K562 (cell line): Measurements from ENCODE around the gene MARK3. TPM values are rescaled to one million over a fixed set of nuclear protein-coding genes. Genes with fewer than 3 reads are reported as not detected.

Source experiments
- ATAC-seq: fragments of 200-7000 bp; cut with Tn5 transposase; 3 replicates; pipeline ENCODE4 v1.9.1; 2020; ENCODE audit warnings: moderate library complexity
- BruUV-seq: library from RNA; stranded (reverse); fragments of 400-500 nt; replicated peaks from 2 replicates; lab custom pipeline; 2021; lab: Mats Ljungman, UMichigan
- CTCF ChIA-PET: fragments of 300-600 bp; formaldehyde crosslinking; extraction: SDS; loops from one replicate; lab custom pipeline; 2021; ENCODE audit warnings: low intra/inter-chr PET ratio; lab: Yijun Ruan, JAX
- POLR2A ChIA-PET: fragments of 300-600, 350-650 bp; sonication (Branson Sonifier 250); formaldehyde crosslinking; extraction: SDS; loops from one replicate; lab custom pipeline; 2021; ENCODE audit warnings: antibody characterized with exemption, inconsistent platforms; lab: Yijun Ruan, JAX
- DNase-seq, 4 experiments: peaks; one replicate each; pipeline versions ENCODE4 v3.0.0 to v3.0.0-alpha.2; 2011 to 2018; ENCODE audit warnings: low spot score in 3 of 4, mixed read lengths in 3 of 4; ENCODE audit errors: extremely low read depth in 1 of 4
- FAIRE-seq: peaks from 2 replicates; lab custom pipeline; 2011; peaks lifted over from hg19 to GRCh38; lab: Jason Lieb, UNC
- H2AFZ ChIP-seq: 2 replicates; pipeline ENCODE4 v1.6.0; 2011; ENCODE audit warnings: low read depth, low read length, control low read depth, inconsistent platforms
- H3K27ac ChIP-seq: fragments of 200-600 bp; 3 replicates; pipeline ENCODE4 v1.8.0; 2011; ENCODE audit warnings: low read depth, mild to moderate bottlenecking, control low read depth, inconsistent platforms, low read length, moderate library complexity, mixed read lengths; ENCODE audit errors: extremely low read depth
- H3K27me3 ChIP-seq, 2 experiments: fragments of 300-600 bp in 1 of 2; 2 replicates in 1 of 2; 3 replicates in 1 of 2; pipeline versions ENCODE4 v1.6.0 to v1.8.0; 2011; ENCODE audit warnings: inconsistent platforms in 2 of 2, low read length in 2 of 2, mild to moderate bottlenecking in 1 of 2, mixed read lengths in 1 of 2, moderate library complexity in 1 of 2; ENCODE audit not compliant: control insufficient read depth in 2 of 2, insufficient read depth in 2 of 2
- H3K36me3 ChIP-seq: fragments of 300-600 bp; 3 replicates; pipeline ENCODE4 v1.8.0; 2011; ENCODE audit warnings: mild to moderate bottlenecking, low read length, inconsistent platforms; ENCODE audit not compliant: control insufficient read depth, insufficient read depth
- H3K4me1 ChIP-seq, 2 experiments: fragments of 200-600 bp in 1 of 2; replicated peaks in 1 of 2; 2 replicates in 1 of 2; 3 replicates in 1 of 2; pipeline versions ENCODE4 v1.5.1 to v1.8.0; 2011; ENCODE audit warnings: inconsistent platforms in 2 of 2, low read length in 2 of 2, mild to moderate bottlenecking in 1 of 2, mixed read lengths in 1 of 2, moderate library complexity in 1 of 2; ENCODE audit not compliant: control insufficient read depth in 2 of 2, insufficient read depth in 2 of 2
- H3K4me2 ChIP-seq: 2 replicates; pipeline ENCODE4 v1.6.1; 2011; ENCODE audit warnings: low read length, control low read depth, inconsistent platforms, mixed read lengths; ENCODE audit not compliant: insufficient read depth
- H3K4me3 ChIP-seq: fragments of 200-600 bp; sonication (generic), shearing (Covaris generic); 2 replicates; pipeline ENCODE4 v1.5.1; 2016; ENCODE audit warnings: control low read depth, inconsistent platforms
- H3K79me2 ChIP-seq: fragments of 200-600 bp; 3 replicates; pipeline ENCODE4 v1.8.0; 2011; ENCODE audit warnings: low read length, inconsistent platforms; ENCODE audit not compliant: control insufficient read depth, insufficient read depth
- H3K9ac ChIP-seq, 2 experiments: 2 replicates each; pipeline versions ENCODE4 v1.6.0 to v1.6.1; 2011; ENCODE audit warnings: low read depth in 2 of 2, low read length in 2 of 2, control low read depth in 1 of 2, inconsistent platforms in 1 of 2, mild to moderate bottlenecking in 1 of 2, mixed read lengths in 1 of 2; ENCODE audit not compliant: insufficient read depth in 1 of 2
- H3K9me1 ChIP-seq: one replicate; pipeline ENCODE4 v1.6.0; 2011; ENCODE audit warnings: inconsistent platforms, mild to moderate bottlenecking, low read length, moderate library complexity; ENCODE audit not compliant: control insufficient read depth, insufficient read depth
- H3K9me3 ChIP-seq: replicated peaks from 2 replicates; pipeline ENCODE4 v1.5.1; 2011; ENCODE audit warnings: low read depth, low read length, inconsistent platforms; ENCODE audit not compliant: control insufficient read depth, insufficient read depth
- H4K20me1 ChIP-seq: replicated peaks from 2 replicates; pipeline ENCODE4 v1.6.1; 2011; ENCODE audit warnings: low read length, inconsistent platforms, mixed read lengths; ENCODE audit not compliant: control insufficient read depth, insufficient read depth
- ARID2 ChIP-seq: fragments of 450-650 bp; IDR thresholded peaks from 2 replicates; pipeline ENCODE4 v1.6.1; 2017; ENCODE audit warnings: antibody characterized with exemption, mild to moderate bottlenecking
- CBFA2T3 ChIP-seq: fragments of 450-650 bp; IDR thresholded peaks from 2 replicates; pipeline ENCODE4 v1.6.1; 2017
- FIP1L1 ChIP-seq: fragments of 200-400 bp; formaldehyde crosslinking; IDR thresholded peaks from 2 replicates; pipeline ENCODE4 v1.6.1; 2018; ENCODE audit warnings: mild to moderate bottlenecking, low read depth, low read length; ENCODE audit not compliant: poor library complexity, severe bottlenecking
- MAZ ChIP-seq, 2 experiments: fragments of 450-650 bp in 1 of 2; sonication (generic) in 1 of 2; formaldehyde crosslinking; IDR thresholded peaks in 1 of 2; conservative IDR thresholded peaks in 1 of 2; 2 replicates each; pipeline versions ENCODE4 v1.4.0 to v1.5.0; 2020; ENCODE audit warnings: mild to moderate bottlenecking in 1 of 2, missing genetic modification reagents in 1 of 2
- POLR3A ChIP-seq: IDR thresholded peaks from 2 replicates; pipeline ENCODE4 v1.6.1; 2011; ENCODE audit warnings: borderline replicate concordance, mild to moderate bottlenecking, moderate library complexity; ENCODE audit not compliant: insufficient read length, insufficient read depth; ENCODE audit errors: extremely low read depth
- PTTG1 ChIP-seq: fragments of 450-650 bp; IDR thresholded peaks from 2 replicates; pipeline ENCODE4 v1.6.1; 2016; ENCODE audit warnings: low read depth, mild to moderate bottlenecking, missing genetic modification characterization, missing compliant biosample characterization
- TEAD4 ChIP-seq, 2 experiments: sonication (generic) in 1 of 2; formaldehyde crosslinking in 1 of 2; IDR thresholded peaks; 2 replicates each; pipeline versions ENCODE4 v1.6.1 to v1.8.0; 2012 to 2022; ENCODE audit warnings: borderline replicate concordance in 1 of 2, inconsistent platforms in 1 of 2, low read length in 1 of 2, mild to moderate bottlenecking in 1 of 2, missing genetic modification reagents in 1 of 2
- THRAP3 ChIP-seq: fragments of 450-650 bp; IDR thresholded peaks from 2 replicates; pipeline ENCODE4 v1.6.1; 2016; ENCODE audit warnings: mild to moderate bottlenecking, inconsistent platforms, borderline replicate concordance
- USF1 ChIP-seq: sonication (generic); formaldehyde crosslinking; IDR thresholded peaks from 2 replicates; pipeline ENCODE4 v1.9.0; 2022; ENCODE audit warnings: mild to moderate bottlenecking, missing genetic modification reagents
- ZFP1 ChIP-seq: fragments of 450-650 bp; formaldehyde crosslinking; IDR thresholded peaks from 2 replicates; pipeline ENCODE4 v1.4.0; 2020; ENCODE audit warnings: mild to moderate bottlenecking, mixed read lengths
- ZFP36 ChIP-seq: fragments of 150-350 bp; IDR thresholded peaks from 2 replicates; pipeline ENCODE4 v1.6.1; 2018; ENCODE audit warnings: low read length, low read depth; ENCODE audit not compliant: partially characterized antibody
- ZKSCAN3 ChIP-seq: fragments of 250-450 bp; sonication (Bioruptor Pico); IDR thresholded peaks from 2 replicates; pipeline ENCODE4 v1.4.0; 2020
- ZNF384 ChIP-seq: IDR thresholded peaks from 2 replicates; pipeline ENCODE4 v1.6.1; 2012; ENCODE audit warnings: low read depth, low read length, improper control_type of control experiment
- WGBS: fragments of 100-300 bp; shearing (Covaris generic); methylation state at CpG from one replicate; pipeline ENCODE4 v1.1.6; 2016; ENCODE audit warnings: low coverage, mixed read lengths; ENCODE audit not compliant: insufficient coverage; ENCODE audit errors: missing lambda C conversion rate; 5-methylcytosine and 5-hydroxymethylcytosine counted together
- in situ Hi-C: fragments of 300-500 bp; cut with MboI; formaldehyde crosslinking; loops from 4 replicates; pipeline ENCODE4 v1.15.0; 2018; ENCODE audit warnings: inconsistent platforms, mixed read lengths
- intact Hi-C: fragments of 100-400 bp; cut with micrococcal nuclease; formaldehyde crosslinking; loops from 2 replicates; pipeline ENCODE4 v1.14.2; 2022
- polyA plus RNA-seq, 8 experiments: library from polyadenylated mRNA; depleted of rRNA in 4 of 8; stranded (reverse) in 5 of 8; unstranded in 3 of 8; fragments of >200 nt; fragmentation: Nextera tagmentation in 2 of 8; fragmentation: Illumina TruSeq in 1 of 8; extraction: Ambion mirVana in 2 of 8; extraction: Trizol in 1 of 8; gene quantifications; 2 replicates each; pipeline versions ENCODE4 v1.2.1 to v1.2.3, GENCODE V29; 2011 to 2014; ENCODE audit warnings: inconsistent platforms in 1 of 8, missing spikeins in 1 of 8
- total RNA-seq, 7 experiments: library from RNA; depleted of rRNA in 6 of 7; stranded (reverse); fragments of >200 nt in 6 of 7; fragmentation: Illumina TruSeq in 2 of 7; extraction: Trizol in 2 of 7; gene quantifications; 2 replicates each; pipeline versions ENCODE4 v1.2.1 to v1.2.3, GENCODE V29; 2011 to 2021; ENCODE audit warnings: low replicate concordance in 1 of 7
- TF ChIP-seq, protein P1 (sequence below): fragments of 250-450 bp; sonication (Bioruptor Pico); IDR thresholded peaks from 2 replicates; pipeline ENCODE4 v1.8.0; 2022; ENCODE audit warnings: inconsistent platforms, mild to moderate bottlenecking, moderate library complexity, borderline replicate concordance

Gene MARK3
- total and polyA plus RNA-seq, 9 of the 15 experiments (the other 6 are each of a cell fraction or from before 2014, with no cell fraction given) = 10.1 to 68.7 (median 56.3) TPM

GRCh38 chr14:103546652-103547454, 161.6 kb downstream of the MARK3 start:
- Histone ChIP-seq H2AFZ (no peak overlapping the region), H3K79me2 (no peaks in the 10 kb centered on the region), H3K4me2 (no peak overlapping the region), H3K9me1 (no peaks in the 10 kb centered on the region), H4K20me1 (peaks cover 7% of the 10 kb centered on the region; the same call in 1 of the 2 replicates), H3K4me3 (no peak overlapping the region), H3K36me3 (no peaks in the 10 kb centered on the region), H3K9me3 (no peaks in the 10 kb centered on the region), H3K27me3 (no peaks in the 10 kb centered on the region), H3K4me1 (peaks cover 0 to 88% of the 10 kb centered on the region in 2 experiments; a peak in 2 of 5 replicates), H3K27ac (no peak overlapping the region), H3K9ac (no peak overlapping the region)
- FAIRE-seq (peak; percentile 72), DNase-seq (peak; percentile 71 to 75 (median 75)), ATAC-seq (peak; percentile 93)
- no TSS peak for BruUV-seq
- CTCF ChIA-PET = interaction anchor here (0.6 to 2.4 kb wide), 4 partner anchors 17 to 1186 kb away, joined by 3 to 19 read pairs (median 5); no protein-coding TSS in a partner anchor
- 19% methylated on average over 11 of the region's 21 CpGs for WGBS
- intact Hi-C loops = loop anchor here (1.0 to 10.0 kb wide), 3 partner anchors 29 to 472 kb away; no protein-coding TSS in a partner anchor
- POLR2A ChIA-PET = interaction anchor here (0.9 to 1.3 kb wide), 2 partner anchors 11 to 15 kb away, joined by 3 to 4 read pairs; partner anchors contain the start of gene BAG5
- in situ Hi-C loops = no loop called here
- TF ChIP-seq TEAD4 (IDR thresholded peaks at IDR 0.05; ENCODE audit: low read length) (no peak), TEAD4 (CRISPR knock-in tag; IDR thresholded peaks at IDR 0.05; ENCODE audit: borderline replicate concordance) (no peak), ARID2 (peak; percentile 83; the same call in 1 of the 2 replicates), POLR3A (no peak), THRAP3 (no peak), USF1 (CRISPR knock-in tag) (no peak), ZFP1 (CRISPR knock-in tag) (no peak), ZKSCAN3 (CRISPR knock-in tag) (no peak), CBFA2T3 (no peak), FIP1L1 (no peak), ZNF384 (0 out of 2 replicates have a peak, but pooled peaks have one; percentile 18), PTTG1 (tag) (no peak), ZFP36 (no peak), MAZ (CRISPR knock-in tag; conservative IDR thresholded peaks at IDR 0.05 in 1 of 2, IDR thresholded peaks at IDR 0.05 in 1 of 2) (peak in 1 of 2 experiments; percentile 91; a peak in 2 of 4 replicates)
- TF ChIP-seq, protein P1, sequence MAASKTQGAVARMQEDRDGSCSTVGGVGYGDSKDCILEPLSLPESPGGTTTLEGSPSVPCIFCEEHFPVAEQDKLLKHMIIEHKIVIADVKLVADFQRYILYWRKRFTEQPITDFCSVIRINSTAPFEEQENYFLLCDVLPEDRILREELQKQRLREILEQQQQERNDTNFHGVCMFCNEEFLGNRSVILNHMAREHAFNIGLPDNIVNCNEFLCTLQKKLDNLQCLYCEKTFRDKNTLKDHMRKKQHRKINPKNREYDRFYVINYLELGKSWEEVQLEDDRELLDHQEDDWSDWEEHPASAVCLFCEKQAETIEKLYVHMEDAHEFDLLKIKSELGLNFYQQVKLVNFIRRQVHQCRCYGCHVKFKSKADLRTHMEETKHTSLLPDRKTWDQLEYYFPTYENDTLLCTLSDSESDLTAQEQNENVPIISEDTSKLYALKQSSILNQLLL (CRISPR knock-in tag) = no peak
